GM23338 (cell line): Measurements from ENCODE around the gene CTNNA3. TPM values are rescaled to one million over a fixed set of nuclear protein-coding genes. Genes with fewer than 3 reads are reported as not detected.
A peak's percentile ranks its signal among the peaks of the same experiment; 100 is the strongest.

Source experiments
- ATAC-seq: fragments of 200-7000 bp; cut with Tn5 transposase; 3 replicates; pipeline ENCODE4 v1.9.1; 2020
- DNase-seq: peaks from one replicate; pipeline ENCODE4 v3.0.0-alpha.2; 2015; ENCODE audit warnings: low spot score
- H2AFZ ChIP-seq: fragments of 200-600 bp; sonication (generic); 2 replicates; pipeline ENCODE4 v1.8.0; 2016; ENCODE audit warnings: antibody characterized with exemption, mild to moderate bottlenecking, moderate library complexity
- H3F3A ChIP-seq: fragments of 200-600 bp; sonication (generic); replicated peaks from 2 replicates; pipeline ENCODE4 v1.8.0; 2017; ENCODE audit warnings: antibody characterized with exemption, mixed run types, low read depth
- H3K27ac ChIP-seq: fragments of 200-600 bp; sonication (generic); 2 replicates; pipeline ENCODE4 v1.6.1; 2016; ENCODE audit warnings: low read depth
- H3K27me3 ChIP-seq: fragments of 200-600 bp; sonication (generic); 2 replicates; pipeline ENCODE4 v1.8.0; 2016; ENCODE audit warnings: mild to moderate bottlenecking, mixed run types, moderate library complexity; ENCODE audit not compliant: insufficient read depth
- H3K36me3 ChIP-seq: fragments of 200-600 bp; sonication (generic); 2 replicates; pipeline ENCODE4 v1.8.0; 2016; ENCODE audit warnings: mild to moderate bottlenecking; ENCODE audit not compliant: insufficient read depth
- H3K4me1 ChIP-seq: fragments of 200-600 bp; sonication (generic); 2 replicates; pipeline ENCODE4 v1.8.0; 2016; ENCODE audit warnings: mild to moderate bottlenecking, moderate library complexity; ENCODE audit not compliant: insufficient read depth
- H3K4me2 ChIP-seq: fragments of 200-600 bp; sonication (generic); 2 replicates; pipeline ENCODE4 v1.7.1; 2017; ENCODE audit warnings: mixed run types
- H3K4me3 ChIP-seq: fragments of 200-600 bp; sonication (generic); 2 replicates; pipeline ENCODE4 v1.6.1; 2016; ENCODE audit warnings: mixed run types
- H3K79me2 ChIP-seq: fragments of 200-600 bp; sonication (generic); replicated peaks from 2 replicates; pipeline ENCODE4 v1.8.0; 2017; ENCODE audit warnings: mild to moderate bottlenecking; ENCODE audit not compliant: insufficient read depth
- H3K9me2 ChIP-seq: fragments of 200-600 bp; sonication (generic); 2 replicates; pipeline ENCODE4 v1.8.0; 2017; ENCODE audit not compliant: insufficient read depth
- H4K20me1 ChIP-seq: fragments of 200-600 bp; sonication (generic); replicated peaks from 2 replicates; pipeline ENCODE4 v1.8.0; 2017; ENCODE audit warnings: mild to moderate bottlenecking; ENCODE audit not compliant: insufficient read depth
- H3K27ac Mint-ChIP-seq: 2 replicates; pipeline ENCODE4 v1.8.0; 2020; ENCODE audit warnings: inconsistent platforms, mild to moderate bottlenecking, moderate library complexity, mixed read lengths
- H3K27me3 Mint-ChIP-seq: 3 replicates; pipeline ENCODE4 v1.8.0; 2022; ENCODE audit warnings: low read depth, mild to moderate bottlenecking, moderate library complexity, mixed read lengths, inconsistent platforms; ENCODE audit not compliant: insufficient read depth, poor library complexity
- H3K36me3 Mint-ChIP-seq: 3 replicates; pipeline ENCODE4 v1.8.0; 2021; ENCODE audit warnings: low read depth, mild to moderate bottlenecking, inconsistent platforms, moderate library complexity, mixed read lengths
- H3K4me1 Mint-ChIP-seq: 3 replicates; pipeline ENCODE4 v1.8.0; 2020; ENCODE audit warnings: mild to moderate bottlenecking, inconsistent platforms, mixed read lengths
- H3K4me3 Mint-ChIP-seq: 3 replicates; pipeline ENCODE4 v1.8.0; 2021; ENCODE audit warnings: moderate library complexity, mild to moderate bottlenecking, inconsistent platforms, mixed read lengths
- H3K9me3 Mint-ChIP-seq: 3 replicates; pipeline ENCODE4 v1.8.0; 2020; ENCODE audit warnings: moderate library complexity, mild to moderate bottlenecking, inconsistent platforms, mixed read lengths
- CREB1 ChIP-seq: fragments of 250-450 bp; sonication (Bioruptor Pico); IDR thresholded peaks from 2 replicates; pipeline ENCODE4 v1.5.0; 2020; ENCODE audit warnings: low read depth, mild to moderate bottlenecking, moderate library complexity
- ETS1 ChIP-seq: IDR thresholded peaks from 2 replicates; pipeline ENCODE4 v1.6.1; 2016; ENCODE audit warnings: antibody characterized with exemption
- EZH2 ChIP-seq: fragments of 200-600 bp; sonication (generic); IDR thresholded peaks from one replicate; pipeline ENCODE4 v1.8.0; 2017; ENCODE audit warnings: antibody characterized with exemption, mild to moderate bottlenecking, low read depth; ENCODE audit not compliant: unreplicated experiment
- EZH2phosphoT487 ChIP-seq: fragments of 200-600 bp; sonication (generic); IDR thresholded peaks from one replicate; pipeline ENCODE4 v1.8.1; 2018; ENCODE audit warnings: antibody characterized with exemption; ENCODE audit not compliant: unreplicated experiment
- JUNB ChIP-seq: IDR thresholded peaks from one replicate; pipeline ENCODE4 v1.6.1; 2016; ENCODE audit warnings: antibody characterized with exemption; ENCODE audit not compliant: unreplicated experiment
- NANOG ChIP-seq: IDR thresholded peaks from 2 replicates; pipeline ENCODE4 v1.6.1; 2016; ENCODE audit warnings: antibody characterized with exemption, borderline replicate concordance
- POLR2AphosphoS5 ChIP-seq: IDR thresholded peaks from 2 replicates; pipeline ENCODE4 v1.6.1; 2016; ENCODE audit warnings: antibody characterized with exemption, low read depth
- REST ChIP-seq: IDR thresholded peaks from one replicate; pipeline ENCODE4 v1.6.1; 2018; ENCODE audit warnings: antibody characterized with exemption; ENCODE audit not compliant: unreplicated experiment
- STAT1 ChIP-seq: IDR thresholded peaks from one replicate; pipeline ENCODE4 v1.6.1; 2016; ENCODE audit warnings: antibody characterized with exemption; ENCODE audit not compliant: unreplicated experiment
- ZNF114 ChIP-seq: fragments of 250-450 bp; sonication (Bioruptor Pico); IDR thresholded peaks from 2 replicates; pipeline ENCODE4 v1.5.0; 2020; ENCODE audit warnings: mild to moderate bottlenecking, moderate library complexity
- ZNF331 ChIP-seq: fragments of 250-450 bp; sonication (Bioruptor Pico); IDR thresholded peaks from 2 replicates; pipeline ENCODE4 v1.5.0; 2020; ENCODE audit warnings: low read depth, mild to moderate bottlenecking, moderate library complexity
- polyA plus RNA-seq: library from polyadenylated mRNA; unstranded; fragments of >200 nt; fragmentation: Nextera tagmentation; extraction: Ambion mirVana; gene quantifications from 2 replicates; pipeline ENCODE4 v1.2.1, GENCODE V29; 2016
- total RNA-seq: library from RNA; depleted of rRNA; stranded (reverse); fragments of >200 nt; shearing (Covaris generic); gene quantifications from 2 replicates; pipeline ENCODE4 v1.2.3, GENCODE V29; 2014
- TF ChIP-seq, protein P1 (sequence below), 2 experiments: fragments of 200-600 bp in 1 of 2; sonication (generic) in 1 of 2; conservative IDR thresholded peaks; 2 replicates each; pipeline versions ENCODE4 v1.5.1 to v1.6.1; 2016 to 2017; ENCODE audit warnings: antibody characterized with exemption in 2 of 2, low read depth in 2 of 2, mild to moderate bottlenecking in 2 of 2, moderate library complexity in 1 of 2
- TF ChIP-seq, protein P2 (sequence below): fragments of 250-450 bp; sonication (Bioruptor Pico); IDR thresholded peaks from 2 replicates; pipeline ENCODE4 v1.5.0; 2020; ENCODE audit warnings: mild to moderate bottlenecking, moderate library complexity

Gene CTNNA3
- total and polyA plus RNA-seq, 2 experiments from 2014 or later = 0.71 to 3.3 TPM

- H3K4me1 Mint-ChIP-seq = peaks cover 11% of the 10 kb centered on the region; the same call in 2 of the 3 replicates
- no peaks in the 10 kb centered on the region for H3K36me3 ChIP-seq
- TF ChIP-seq ETS1 (no peak), NANOG (no peak), CREB1 (no peak), EZH2 (no peak), STAT1 (no peak), EZH2phosphoT487 (no peak), REST (no peak), ZNF114 (no peak), ZNF331 (no peak), POLR2AphosphoS5 (no peak), JUNB (no peak)
- TF ChIP-seq, protein P1, sequence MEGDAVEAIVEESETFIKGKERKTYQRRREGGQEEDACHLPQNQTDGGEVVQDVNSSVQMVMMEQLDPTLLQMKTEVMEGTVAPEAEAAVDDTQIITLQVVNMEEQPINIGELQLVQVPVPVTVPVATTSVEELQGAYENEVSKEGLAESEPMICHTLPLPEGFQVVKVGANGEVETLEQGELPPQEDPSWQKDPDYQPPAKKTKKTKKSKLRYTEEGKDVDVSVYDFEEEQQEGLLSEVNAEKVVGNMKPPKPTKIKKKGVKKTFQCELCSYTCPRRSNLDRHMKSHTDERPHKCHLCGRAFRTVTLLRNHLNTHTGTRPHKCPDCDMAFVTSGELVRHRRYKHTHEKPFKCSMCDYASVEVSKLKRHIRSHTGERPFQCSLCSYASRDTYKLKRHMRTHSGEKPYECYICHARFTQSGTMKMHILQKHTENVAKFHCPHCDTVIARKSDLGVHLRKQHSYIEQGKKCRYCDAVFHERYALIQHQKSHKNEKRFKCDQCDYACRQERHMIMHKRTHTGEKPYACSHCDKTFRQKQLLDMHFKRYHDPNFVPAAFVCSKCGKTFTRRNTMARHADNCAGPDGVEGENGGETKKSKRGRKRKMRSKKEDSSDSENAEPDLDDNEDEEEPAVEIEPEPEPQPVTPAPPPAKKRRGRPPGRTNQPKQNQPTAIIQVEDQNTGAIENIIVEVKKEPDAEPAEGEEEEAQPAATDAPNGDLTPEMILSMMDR (conservative IDR thresholded peaks at IDR 0.05; ENCODE audit: low read depth in 2 of 2) = no peak
- TF ChIP-seq, protein P2, sequence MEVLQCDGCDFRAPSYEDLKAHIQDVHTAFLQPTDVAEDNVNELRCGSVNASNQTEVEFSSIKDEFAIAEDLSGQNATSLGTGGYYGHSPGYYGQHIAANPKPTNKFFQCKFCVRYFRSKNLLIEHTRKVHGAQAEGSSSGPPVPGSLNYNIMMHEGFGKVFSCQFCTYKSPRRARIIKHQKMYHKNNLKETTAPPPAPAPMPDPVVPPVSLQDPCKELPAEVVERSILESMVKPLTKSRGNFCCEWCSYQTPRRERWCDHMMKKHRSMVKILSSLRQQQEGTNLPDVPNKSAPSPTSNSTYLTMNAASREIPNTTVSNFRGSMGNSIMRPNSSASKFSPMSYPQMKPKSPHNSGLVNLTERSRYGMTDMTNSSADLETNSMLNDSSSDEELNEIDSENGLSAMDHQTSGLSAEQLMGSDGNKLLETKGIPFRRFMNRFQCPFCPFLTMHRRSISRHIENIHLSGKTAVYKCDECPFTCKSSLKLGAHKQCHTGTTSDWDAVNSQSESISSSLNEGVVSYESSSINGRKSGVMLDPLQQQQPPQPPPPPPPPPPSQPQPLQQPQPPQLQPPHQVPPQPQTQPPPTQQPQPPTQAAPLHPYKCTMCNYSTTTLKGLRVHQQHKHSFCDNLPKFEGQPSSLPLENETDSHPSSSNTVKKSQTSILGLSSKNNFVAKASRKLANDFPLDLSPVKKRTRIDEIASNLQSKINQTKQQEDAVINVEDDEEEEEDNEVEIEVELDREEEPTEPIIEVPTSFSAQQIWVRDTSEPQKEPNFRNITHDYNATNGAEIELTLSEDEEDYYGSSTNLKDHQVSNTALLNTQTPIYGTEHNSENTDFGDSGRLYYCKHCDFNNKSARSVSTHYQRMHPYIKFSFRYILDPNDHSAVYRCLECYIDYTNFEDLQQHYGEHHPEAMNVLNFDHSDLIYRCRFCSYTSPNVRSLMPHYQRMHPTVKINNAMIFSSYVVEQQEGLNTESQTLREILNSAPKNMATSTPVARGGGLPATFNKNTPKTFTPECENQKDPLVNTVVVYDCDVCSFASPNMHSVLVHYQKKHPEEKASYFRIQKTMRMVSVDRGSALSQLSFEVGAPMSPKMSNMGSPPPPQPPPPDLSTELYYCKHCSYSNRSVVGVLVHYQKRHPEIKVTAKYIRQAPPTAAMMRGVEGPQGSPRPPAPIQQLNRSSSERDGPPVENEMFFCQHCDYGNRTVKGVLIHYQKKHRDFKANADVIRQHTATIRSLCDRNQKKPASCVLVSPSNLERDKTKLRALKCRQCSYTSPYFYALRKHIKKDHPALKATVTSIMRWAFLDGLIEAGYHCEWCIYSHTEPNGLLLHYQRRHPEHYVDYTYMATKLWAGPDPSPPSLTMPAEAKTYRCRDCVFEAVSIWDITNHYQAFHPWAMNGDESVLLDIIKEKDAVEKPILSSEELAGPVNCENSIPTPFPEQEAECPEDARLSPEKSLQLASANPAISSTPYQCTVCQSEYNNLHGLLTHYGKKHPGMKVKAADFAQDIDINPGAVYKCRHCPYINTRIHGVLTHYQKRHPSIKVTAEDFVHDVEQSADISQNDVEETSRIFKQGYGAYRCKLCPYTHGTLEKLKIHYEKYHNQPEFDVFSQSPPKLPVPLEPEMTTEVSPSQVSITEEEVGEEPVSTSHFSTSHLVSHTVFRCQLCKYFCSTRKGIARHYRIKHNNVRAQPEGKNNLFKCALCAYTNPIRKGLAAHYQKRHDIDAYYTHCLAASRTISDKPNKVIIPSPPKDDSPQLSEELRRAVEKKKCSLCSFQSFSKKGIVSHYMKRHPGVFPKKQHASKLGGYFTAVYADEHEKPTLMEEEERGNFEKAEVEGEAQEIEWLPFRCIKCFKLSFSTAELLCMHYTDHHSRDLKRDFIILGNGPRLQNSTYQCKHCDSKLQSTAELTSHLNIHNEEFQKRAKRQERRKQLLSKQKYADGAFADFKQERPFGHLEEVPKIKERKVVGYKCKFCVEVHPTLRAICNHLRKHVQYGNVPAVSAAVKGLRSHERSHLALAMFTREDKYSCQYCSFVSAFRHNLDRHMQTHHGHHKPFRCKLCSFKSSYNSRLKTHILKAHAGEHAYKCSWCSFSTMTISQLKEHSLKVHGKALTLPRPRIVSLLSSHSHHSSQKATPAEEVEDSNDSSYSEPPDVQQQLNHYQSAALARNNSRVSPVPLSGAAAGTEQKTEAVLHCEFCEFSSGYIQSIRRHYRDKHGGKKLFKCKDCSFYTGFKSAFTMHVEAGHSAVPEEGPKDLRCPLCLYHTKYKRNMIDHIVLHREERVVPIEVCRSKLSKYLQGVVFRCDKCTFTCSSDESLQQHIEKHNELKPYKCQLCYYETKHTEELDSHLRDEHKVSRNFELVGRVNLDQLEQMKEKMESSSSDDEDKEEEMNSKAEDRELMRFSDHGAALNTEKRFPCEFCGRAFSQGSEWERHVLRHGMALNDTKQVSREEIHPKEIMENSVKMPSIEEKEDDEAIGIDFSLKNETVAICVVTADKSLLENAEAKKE (CRISPR knock-in tag) = no peak
These were observed 539.8 kb downstream of the CTNNA3 start for GRCh38 chr10:67156239-67156638.

More at GRCh38 chr10:67156239-67156638, 539.8 kb downstream of the CTNNA3 start:
- ATAC-seq (no peak), DNase-seq (no peak)
- Histone ChIP-seq H3K4me2 (no peak overlapping the region), H3K27ac (no peak overlapping the region), H4K20me1 (no peaks in the 10 kb centered on the region), H3K79me2 (no peaks in the 10 kb centered on the region), H3K27me3 (no peaks in the 10 kb centered on the region), H2AFZ (no peak overlapping the region), H3K4me3 (no peak overlapping the region), H3F3A (no peaks in the 10 kb centered on the region), H3K4me1 (no peaks in the 10 kb centered on the region), H3K9me2 (no peaks in the 10 kb centered on the region)
- Mint-ChIP-seq H3K9me3 (no peaks in the 10 kb centered on the region), H3K36me3 (no peaks in the 10 kb centered on the region), H3K4me3 (no peak overlapping the region), H3K27me3 (peaks cover 2% of the 10 kb centered on the region), H3K27ac (peak overlapping the region; percentile 47)
